ENCODE measurements around the gene MPDZ. TPM values are rescaled to one million over a fixed set of nuclear protein-coding genes. Genes with fewer than 3 reads are reported as not detected.

Gene MPDZ
- total RNA-seq, 1 experiment from 2014 or later: 15.3 TPM

DNA sequence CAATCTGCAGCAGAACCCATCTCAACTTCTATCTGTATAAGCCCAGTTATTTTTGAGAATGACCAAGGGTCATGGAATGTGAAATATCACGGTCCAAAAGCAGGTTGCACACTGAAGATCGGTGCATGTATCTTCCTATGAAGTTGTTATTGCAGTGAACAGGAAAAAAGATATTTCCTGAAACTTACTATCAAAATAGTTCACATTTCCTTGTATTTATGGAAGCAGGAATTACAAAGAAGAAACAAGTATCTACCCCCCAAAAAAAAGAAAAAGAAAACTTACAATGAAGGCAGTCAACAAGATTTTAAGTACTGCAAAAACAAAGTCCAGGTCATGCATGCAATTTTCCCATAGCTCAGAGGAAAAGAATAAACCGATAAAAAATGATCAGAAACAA, 70.0 kb downstream of the MPDZ start:
- H2AFZ ChIP-seq: no peak overlapping the region
- no TSS peak for BruUV-seq (replicated peaks)
- DNase-seq: no peak
- no peaks in the 10 kb centered on the region for H3K27me3 ChIP-seq (ENCODE audit: insufficient read depth, low read depth)
- no peaks in the 10 kb centered on the region for H3K79me2 ChIP-seq (ENCODE audit: low read depth)
- H3K9me2 ChIP-seq (ENCODE audit: insufficient read depth): no peaks in the 10 kb centered on the region
- H3K4me1 ChIP-seq (replicated peaks; ENCODE audit: insufficient read depth): no peaks in the 10 kb centered on the region
- ChIA-PET POLR2A (ENCODE audit: unreplicated experiment) (no interaction called here), CTCF (no interaction called here)
- H3K27ac ChIP-seq: no peak overlapping the region
- no peaks in the 10 kb centered on the region for H3K9me3 ChIP-seq (ENCODE audit: insufficient read depth, low read depth)
- intact Hi-C loops (cut with micrococcal nuclease; ENCODE audit: unreplicated experiment): no loop called here
- H3K36me3 ChIP-seq (ENCODE audit: low read depth): no peaks in the 10 kb centered on the region
- no peak overlapping the region for H3K4me2 ChIP-seq
- no peaks in the 10 kb centered on the region for H3F3A ChIP-seq (ENCODE audit: insufficient read depth, low read depth)
- H3K4me3 ChIP-seq: no peak overlapping the region
- TF ChIP-seq, protein P1, sequence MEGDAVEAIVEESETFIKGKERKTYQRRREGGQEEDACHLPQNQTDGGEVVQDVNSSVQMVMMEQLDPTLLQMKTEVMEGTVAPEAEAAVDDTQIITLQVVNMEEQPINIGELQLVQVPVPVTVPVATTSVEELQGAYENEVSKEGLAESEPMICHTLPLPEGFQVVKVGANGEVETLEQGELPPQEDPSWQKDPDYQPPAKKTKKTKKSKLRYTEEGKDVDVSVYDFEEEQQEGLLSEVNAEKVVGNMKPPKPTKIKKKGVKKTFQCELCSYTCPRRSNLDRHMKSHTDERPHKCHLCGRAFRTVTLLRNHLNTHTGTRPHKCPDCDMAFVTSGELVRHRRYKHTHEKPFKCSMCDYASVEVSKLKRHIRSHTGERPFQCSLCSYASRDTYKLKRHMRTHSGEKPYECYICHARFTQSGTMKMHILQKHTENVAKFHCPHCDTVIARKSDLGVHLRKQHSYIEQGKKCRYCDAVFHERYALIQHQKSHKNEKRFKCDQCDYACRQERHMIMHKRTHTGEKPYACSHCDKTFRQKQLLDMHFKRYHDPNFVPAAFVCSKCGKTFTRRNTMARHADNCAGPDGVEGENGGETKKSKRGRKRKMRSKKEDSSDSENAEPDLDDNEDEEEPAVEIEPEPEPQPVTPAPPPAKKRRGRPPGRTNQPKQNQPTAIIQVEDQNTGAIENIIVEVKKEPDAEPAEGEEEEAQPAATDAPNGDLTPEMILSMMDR (conservative IDR thresholded peaks at IDR 0.05): no peak
- TF ChIP-seq EZH2 (IDR thresholded peaks at IDR 0.05; ENCODE audit: low read depth): no peak
- no peaks in the 10 kb centered on the region for H4K20me1 ChIP-seq (ENCODE audit: insufficient read depth)

DNA sequence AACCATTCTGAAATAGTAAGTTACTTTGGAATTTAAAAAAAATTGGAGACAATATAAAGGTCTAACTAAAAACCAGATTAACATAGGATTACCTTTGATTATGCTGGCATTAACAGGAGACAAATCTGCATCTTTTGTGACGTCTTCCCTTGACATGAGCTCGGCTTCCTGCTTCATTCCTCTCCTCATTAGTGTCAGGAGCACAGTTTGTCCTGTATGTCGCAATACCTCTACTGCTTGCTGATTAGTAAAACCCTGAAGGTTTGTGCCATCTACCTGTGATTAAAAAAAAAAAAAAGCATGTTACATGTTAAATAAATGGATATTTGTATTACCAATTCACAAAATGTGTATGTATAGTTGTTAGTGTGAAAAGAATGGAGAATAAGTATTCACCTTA, 73.7 kb downstream of the MPDZ start:
- no peaks in the 10 kb centered on the region for H3K27me3 ChIP-seq (ENCODE audit: insufficient read depth, low read depth)
- DNase-seq: no peak
- no peaks in the 10 kb centered on the region for H3K79me2 ChIP-seq (ENCODE audit: low read depth)
- H3K9me2 ChIP-seq (ENCODE audit: insufficient read depth): no peaks in the 10 kb centered on the region
- intact Hi-C loops (cut with micrococcal nuclease; ENCODE audit: unreplicated experiment): no loop called here
- H3K4me2 ChIP-seq: no peak overlapping the region
- H3K36me3 ChIP-seq (ENCODE audit: low read depth): no peaks in the 10 kb centered on the region
- H3K4me3 ChIP-seq: no peak overlapping the region
- H2AFZ ChIP-seq: no peak overlapping the region
- no TSS peak for BruUV-seq (replicated peaks)
- no peaks in the 10 kb centered on the region for H3K4me1 ChIP-seq (replicated peaks; ENCODE audit: insufficient read depth)
- no peaks in the 10 kb centered on the region for H3K9me3 ChIP-seq (ENCODE audit: insufficient read depth, low read depth)
- H4K20me1 ChIP-seq (ENCODE audit: insufficient read depth): no peaks in the 10 kb centered on the region
- H3K27ac ChIP-seq: no peak overlapping the region
- H3F3A ChIP-seq (ENCODE audit: insufficient read depth, low read depth): no peaks in the 10 kb centered on the region
- TF ChIP-seq, protein P1 (conservative IDR thresholded peaks at IDR 0.05): no peak
- TF ChIP-seq EZH2 (IDR thresholded peaks at IDR 0.05; ENCODE audit: low read depth): no peak
- ChIA-PET CTCF (no interaction called here), POLR2A (ENCODE audit: unreplicated experiment) (no interaction called here)

DNA sequence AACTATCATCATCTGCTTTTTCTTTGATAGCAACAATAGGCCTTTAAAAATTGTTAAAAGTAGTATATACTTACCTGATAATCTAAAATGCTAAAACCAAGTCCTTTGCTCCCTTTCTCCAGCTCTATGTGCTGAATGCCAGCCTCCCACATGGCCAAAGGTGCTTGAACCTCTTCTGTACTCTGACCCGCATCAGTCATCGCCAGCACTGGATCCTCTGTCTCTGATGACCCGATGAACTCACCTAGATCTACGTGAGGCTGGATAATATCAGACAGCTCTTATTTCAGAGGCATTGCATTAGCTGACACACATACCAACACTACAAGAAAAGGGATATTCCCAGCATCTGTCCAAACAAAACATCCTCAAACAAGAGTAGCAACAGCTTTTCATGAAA, 89.5 kb downstream of the MPDZ start:
- Histone ChIP-seq H3K36me3 (ENCODE audit: low read depth) (no peaks in the 10 kb centered on the region), H3K9me3 (ENCODE audit: insufficient read depth, low read depth) (no peaks in the 10 kb centered on the region), H3K4me3 (no peak overlapping the region), H3K9me2 (ENCODE audit: insufficient read depth) (no peaks in the 10 kb centered on the region), H3K79me2 (ENCODE audit: low read depth) (no peaks in the 10 kb centered on the region), H3F3A (ENCODE audit: insufficient read depth, low read depth) (no peaks in the 10 kb centered on the region), H3K27ac (no peak overlapping the region), H4K20me1 (ENCODE audit: insufficient read depth) (no peaks in the 10 kb centered on the region), H3K4me2 (no peak overlapping the region), H2AFZ (no peak overlapping the region), H3K27me3 (ENCODE audit: insufficient read depth, low read depth) (no peaks in the 10 kb centered on the region), H3K4me1 (replicated peaks; ENCODE audit: insufficient read depth) (no peaks in the 10 kb centered on the region)
- POLR2A ChIA-PET (ENCODE audit: unreplicated experiment): no interaction called here
- TF ChIP-seq, protein P1 (conservative IDR thresholded peaks at IDR 0.05): no peak
- no peak for TF ChIP-seq EZH2 (IDR thresholded peaks at IDR 0.05; ENCODE audit: low read depth)
- intact Hi-C loops (cut with micrococcal nuclease; ENCODE audit: unreplicated experiment): no loop called here
- CTCF ChIA-PET: no interaction called here
- no peak for DNase-seq
- no TSS peak for BruUV-seq (replicated peaks)
